IPS-20b (cell line): ENCODE measurements around the gene JPT2.

Source experiments
- H3K27ac ChIP-seq: one replicate; pipeline ENCODE4 v1.5.1; 2013; ENCODE audit warnings: low read length
- H3K27me3 ChIP-seq: 2 replicates; pipeline ENCODE4 v1.6.1; 2013; ENCODE audit warnings: mild to moderate bottlenecking, low read length, inconsistent platforms; ENCODE audit not compliant: insufficient read depth
- H3K36me3 ChIP-seq: 2 replicates; pipeline ENCODE4 v1.6.1; 2013; ENCODE audit warnings: low read depth, mild to moderate bottlenecking, inconsistent platforms, low read length, moderate library complexity; ENCODE audit not compliant: insufficient read depth
- H3K4me1 ChIP-seq: 2 replicates; pipeline ENCODE4 v1.6.1; 2013; ENCODE audit warnings: mild to moderate bottlenecking, control low read depth, inconsistent platforms, low read length, moderate library complexity; ENCODE audit not compliant: insufficient read depth
- H3K4me3 ChIP-seq: 2 replicates; pipeline ENCODE4 v1.5.1; 2013; ENCODE audit warnings: mild to moderate bottlenecking, low read length, inconsistent platforms
- H3K9ac ChIP-seq: 2 replicates; pipeline ENCODE4 v1.6.1; 2013; ENCODE audit warnings: low read depth, mild to moderate bottlenecking, inconsistent platforms, low read length, moderate library complexity
- H3K9me3 ChIP-seq: 2 replicates; pipeline ENCODE4 v1.6.1; 2013; ENCODE audit warnings: mild to moderate bottlenecking, low read depth, low read length, inconsistent platforms; ENCODE audit not compliant: insufficient read depth

JPT2 gene

DNA sequence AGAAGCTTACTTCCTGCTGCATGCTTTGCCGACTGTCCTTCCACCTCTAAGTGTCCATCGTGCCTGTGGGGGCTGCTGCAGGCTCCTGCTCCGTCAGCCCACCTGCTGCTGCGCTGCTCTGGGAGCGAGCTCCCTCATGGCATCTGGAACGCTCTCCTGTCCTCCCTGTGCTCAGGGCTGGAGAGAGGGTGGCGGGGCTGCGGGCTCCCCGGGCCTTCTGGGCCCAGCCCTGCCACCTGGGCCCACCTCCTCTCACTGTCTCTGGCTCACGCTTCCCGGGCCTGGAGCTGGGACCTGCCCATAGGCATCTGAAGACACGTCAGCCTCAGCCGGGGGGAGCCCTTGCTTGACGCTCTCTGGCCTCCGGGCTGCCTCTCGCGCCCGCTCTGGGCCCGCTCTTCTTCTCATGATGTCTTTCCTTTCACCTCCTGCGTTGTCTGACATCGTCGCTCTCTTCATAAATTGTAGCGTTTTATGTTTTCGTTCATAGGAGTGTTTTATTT is 66.3 kb downstream of the JPT2 start:
- no peak overlapping the region for H3K4me3 ChIP-seq

DNA sequence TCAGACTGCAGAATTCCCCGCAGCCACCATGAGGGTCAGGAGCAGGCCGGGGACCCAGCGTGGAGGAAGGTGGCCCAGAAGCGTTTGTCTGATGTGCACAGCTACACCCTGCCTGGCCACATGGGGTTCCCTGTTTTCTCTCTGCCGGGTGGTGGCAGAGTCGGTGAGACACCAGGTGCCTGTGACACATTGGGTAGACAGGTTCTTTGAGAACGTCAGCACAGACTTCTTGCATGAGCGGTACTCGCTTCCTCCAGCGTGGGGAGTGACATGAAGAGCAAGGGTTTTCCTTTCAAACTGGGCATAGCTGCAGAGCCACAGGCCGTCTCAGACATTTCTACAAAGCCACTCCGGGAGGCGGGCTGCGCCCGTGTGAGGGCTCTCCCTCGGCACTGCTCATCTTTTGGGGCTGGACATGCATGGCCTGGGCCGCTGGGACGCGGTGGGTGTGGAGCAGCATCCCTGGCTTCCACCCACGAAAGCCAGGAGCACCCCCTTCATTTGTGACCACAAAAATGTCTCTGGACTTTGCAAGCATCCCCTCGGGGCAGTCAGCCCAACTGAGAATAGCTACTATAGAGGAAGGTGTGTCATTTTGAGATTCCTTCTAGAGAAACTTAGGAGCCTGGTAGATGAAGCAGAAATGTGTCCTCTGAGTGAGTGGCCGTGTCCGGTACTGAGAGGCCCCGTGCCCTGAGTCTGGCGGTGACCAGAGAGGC is 67.3 kb downstream of the JPT2 start:
- H3K36me3 ChIP-seq, result peaks cover 12% of the 10 kb centered on the region; the same call in 1 of the 2 replicates
- H3K4me3 ChIP-seq, result no peak overlapping the region
- H3K27ac ChIP-seq, result no peak overlapping the region
- H3K9me3 ChIP-seq, result no peaks in the 10 kb centered on the region
- H3K27me3 ChIP-seq, result no peaks in the 10 kb centered on the region
- no peaks in the 10 kb centered on the region for H3K4me1 ChIP-seq
- H3K9ac ChIP-seq, result no peak overlapping the region

More for the DNA sequence above, 66.3 kb downstream of the JPT2 start:
- H3K36me3 ChIP-seq, result peaks cover 11% of the 10 kb centered on the region; the same call in 1 of the 2 replicates
- H3K4me1 ChIP-seq, result no peaks in the 10 kb centered on the region
- H3K27ac ChIP-seq, result no peak overlapping the region
- no peaks in the 10 kb centered on the region for H3K27me3 ChIP-seq
- H3K9ac ChIP-seq, result no peak overlapping the region
- peaks cover 7% of the 10 kb centered on the region for H3K9me3 ChIP-seq

DNA sequence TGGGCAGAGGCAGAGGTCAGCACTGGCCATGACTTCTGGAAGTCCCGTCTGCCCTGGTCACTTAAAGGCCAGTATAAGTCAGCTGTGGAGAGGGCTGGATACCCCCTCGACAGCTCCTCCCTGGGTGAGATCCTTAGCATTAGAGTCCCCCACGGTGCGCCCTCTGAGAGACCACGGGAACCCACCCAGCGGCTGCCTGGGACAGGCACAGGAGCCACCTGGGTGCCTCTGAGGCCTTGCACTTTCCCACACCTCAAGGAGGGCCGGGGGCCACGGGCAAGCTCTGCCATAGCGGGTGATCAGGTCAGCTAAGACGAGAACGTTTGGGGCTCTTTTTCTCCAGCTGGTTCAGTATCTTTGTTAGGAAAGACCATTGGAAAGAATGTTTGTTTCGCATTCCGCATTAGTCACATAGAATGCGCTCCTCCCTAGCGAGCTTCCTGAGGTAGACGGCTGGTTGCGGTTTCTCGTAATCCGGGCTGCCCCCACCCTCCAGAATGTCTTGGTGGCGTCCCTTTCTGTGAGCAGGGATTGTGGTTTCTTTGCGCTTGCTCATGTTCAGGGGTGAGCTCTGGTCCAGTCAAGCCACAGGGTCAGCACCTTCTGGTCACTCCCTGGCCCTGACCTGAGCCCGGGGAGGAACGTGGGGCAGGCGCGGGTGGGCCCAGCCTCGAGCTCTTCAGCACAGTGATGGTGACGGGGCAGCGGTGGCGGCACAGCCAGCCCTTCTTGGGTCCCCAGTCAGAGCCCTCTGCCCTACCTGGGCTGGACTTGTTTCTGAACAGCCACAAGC is 68.0 kb downstream of the JPT2 start:
- Histone ChIP-seq H3K4me1 (no peaks in the 10 kb centered on the region), H3K4me3 (no peak overlapping the region), H3K9me3 (no peaks in the 10 kb centered on the region), H3K27ac (no peak overlapping the region), H3K9ac (no peak overlapping the region), H3K27me3 (no peaks in the 10 kb centered on the region), H3K36me3 (peaks cover 12% of the 10 kb centered on the region; the same call in 1 of the 2 replicates)

DNA sequence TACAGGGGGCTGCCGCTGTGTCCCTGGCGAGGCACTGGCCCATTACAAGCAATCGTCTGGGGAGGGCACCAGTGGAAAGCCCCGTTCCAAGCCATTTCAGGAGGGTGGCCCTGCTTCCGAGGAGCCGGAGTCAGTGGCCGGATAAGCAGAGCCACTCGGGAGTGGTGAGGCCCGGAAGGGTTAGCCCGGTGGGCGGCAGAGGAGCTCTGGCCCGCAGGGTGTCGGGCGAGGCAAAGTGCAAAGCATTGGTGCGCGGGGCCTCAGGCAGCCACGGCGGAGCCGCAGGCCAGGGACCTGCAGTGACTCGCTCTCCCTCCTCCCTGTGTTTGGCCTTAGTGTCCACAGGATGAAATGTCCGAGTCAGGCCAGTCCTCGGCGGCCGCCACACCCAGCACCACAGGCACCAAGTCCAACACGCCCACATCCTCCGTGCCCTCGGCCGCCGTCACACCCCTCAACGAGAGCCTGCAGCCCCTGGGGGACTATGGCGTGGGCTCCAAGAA is 68.7 kb downstream of the JPT2 start:
- no peak overlapping the region for H3K27ac ChIP-seq
- H3K27me3 ChIP-seq, result no peaks in the 10 kb centered on the region
- no peak overlapping the region for H3K9ac ChIP-seq
- peaks cover 17% of the 10 kb centered on the region; the same call in 1 of the 2 replicates for H3K36me3 ChIP-seq
- no peaks in the 10 kb centered on the region for H3K9me3 ChIP-seq
- H3K4me1 ChIP-seq, result no peaks in the 10 kb centered on the region
- H3K4me3 ChIP-seq, result no peak overlapping the region

DNA sequence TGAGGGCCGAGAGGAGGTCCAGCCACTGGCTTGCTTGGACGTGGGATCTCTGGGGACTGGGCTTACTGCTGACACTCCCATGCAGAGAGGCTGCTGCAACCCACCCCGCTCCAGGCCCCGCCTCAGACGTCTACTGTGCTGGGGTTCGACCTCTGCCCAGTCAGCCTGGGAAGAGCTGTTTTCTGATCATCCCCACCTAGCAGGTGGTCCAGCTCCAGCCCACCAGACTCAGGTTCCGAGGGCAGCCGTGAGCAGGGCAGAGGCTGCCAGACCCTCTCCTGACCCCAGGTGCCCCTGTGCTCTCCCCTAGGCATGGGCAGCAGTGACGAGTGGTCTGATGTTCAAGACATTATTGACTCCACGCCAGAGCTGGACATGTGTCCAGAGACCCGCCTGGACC is 69.9 kb downstream of the JPT2 start:
- Histone ChIP-seq H3K4me1 (no peaks in the 10 kb centered on the region), H3K4me3 (no peak overlapping the region), H3K27ac (no peak overlapping the region), H3K27me3 (no peaks in the 10 kb centered on the region), H3K9me3 (no peaks in the 10 kb centered on the region), H3K36me3 (peaks cover 22% of the 10 kb centered on the region; the same call in 1 of the 2 replicates), H3K9ac (no peak overlapping the region)

DNA sequence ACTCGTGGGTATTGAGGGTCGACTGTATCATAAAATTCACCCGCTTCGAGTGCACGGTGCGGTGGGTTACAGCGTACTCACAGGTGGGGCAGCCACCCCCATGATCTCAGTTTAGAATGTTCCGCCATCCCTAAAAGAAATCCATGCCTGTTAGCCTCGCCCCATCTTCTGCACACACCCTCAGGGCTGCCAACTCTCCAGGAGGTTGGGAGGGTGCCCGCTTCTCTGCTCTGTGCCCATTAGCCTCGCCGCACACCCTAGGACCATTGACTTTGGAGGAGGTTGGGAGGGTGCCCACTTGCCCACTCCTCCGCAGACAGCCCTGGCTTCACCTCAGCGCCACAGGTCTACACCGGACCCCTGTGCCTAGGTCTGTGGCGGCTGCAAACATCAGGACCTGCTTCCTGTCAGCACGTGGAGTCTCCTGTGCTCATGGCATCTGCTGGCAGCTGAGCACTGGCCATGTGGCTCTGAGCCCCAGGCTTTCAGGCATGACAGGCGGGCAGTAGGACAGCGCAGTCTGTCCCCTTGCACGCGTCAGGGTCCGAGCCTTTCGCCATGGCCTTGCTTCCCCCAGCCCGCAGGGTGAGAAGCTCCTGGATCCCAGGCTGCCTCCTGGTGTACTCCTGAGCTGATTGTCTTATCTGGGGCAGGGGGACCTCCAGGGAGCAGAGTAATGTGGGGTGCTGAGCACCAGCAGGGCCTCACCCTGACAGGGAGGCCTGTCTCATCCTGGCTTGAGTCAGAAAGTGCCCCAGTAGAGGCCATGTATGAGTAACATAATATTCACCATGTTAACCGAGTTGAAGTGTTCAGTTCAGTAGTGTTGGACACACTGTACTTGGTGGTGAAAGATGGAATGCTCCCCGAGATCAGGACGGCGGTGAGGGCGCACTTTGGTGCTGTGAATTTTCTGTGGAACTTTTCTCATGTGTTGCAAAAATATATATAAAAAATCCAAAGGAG is 71.4 kb downstream of the JPT2 start:
- Histone ChIP-seq H3K27ac (no peak overlapping the region), H3K27me3 (no peaks in the 10 kb centered on the region), H3K4me3 (no peak overlapping the region), H3K36me3 (peaks cover 22% of the 10 kb centered on the region; the same call in 1 of the 2 replicates), H3K9me3 (no peaks in the 10 kb centered on the region), H3K9ac (no peak overlapping the region), H3K4me1 (no peaks in the 10 kb centered on the region)
